Femur (tissue), 1 donor: ENCODE measurements around the gene MRPS7.
A peak's percentile ranks its signal among the peaks of the same experiment; 100 is the strongest.

Source experiments
- DNase-seq: peaks from one replicate; pipeline ENCODE4 v3.0.0-alpha.2; 2017

The MRPS7 gene

DNA sequence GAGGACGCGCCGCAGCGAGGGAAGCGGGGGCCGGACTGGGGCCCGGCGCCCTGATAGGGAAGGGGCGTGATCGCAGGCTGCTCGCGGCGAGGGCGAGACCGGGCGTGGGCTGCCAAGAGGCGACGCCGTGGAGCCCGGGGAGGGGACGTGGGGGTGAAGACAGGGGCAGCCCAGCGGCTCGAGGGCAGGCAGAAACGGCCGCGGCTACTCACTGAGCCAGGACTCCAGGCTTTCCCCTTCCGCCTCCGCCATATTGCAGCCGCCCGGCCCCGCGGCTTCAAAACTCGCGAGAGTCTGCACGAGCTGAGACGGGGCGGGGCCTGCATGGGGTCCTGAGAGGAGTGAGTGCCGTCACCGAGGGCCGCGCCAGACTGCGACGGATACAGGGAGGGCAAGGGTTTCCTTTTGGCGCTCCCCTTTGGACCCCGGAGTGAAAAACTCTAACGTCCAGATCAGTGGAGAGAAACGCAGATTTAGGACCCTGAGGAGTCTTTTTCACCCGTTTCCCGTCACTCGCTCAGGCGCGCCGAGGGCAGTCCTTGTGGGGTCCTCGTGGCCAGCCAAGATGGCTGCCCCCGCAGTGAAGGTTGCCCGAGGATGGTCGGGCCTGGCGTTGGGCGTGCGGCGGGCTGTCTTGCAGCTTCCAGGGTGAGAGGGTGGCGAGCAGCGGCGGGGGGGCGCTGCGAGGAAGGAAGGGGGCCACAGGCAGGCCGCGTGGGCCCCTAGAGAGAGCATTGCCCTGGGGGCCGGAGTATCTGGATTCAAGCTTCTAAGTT, at the start of gene MRPS7, which contains the start of gene GGA3:
MRPS7 (plus strand) TSS at position 544 of the 776 bp plus-strand sequence; CDS start at position 566, 22 bp downstream.
GGA3 (minus strand) TSS at position 271 of the 776 bp plus-strand sequence; CDS start at position 252, 19 bp downstream.
- peak; percentile 97 for DNase-seq

DNA sequence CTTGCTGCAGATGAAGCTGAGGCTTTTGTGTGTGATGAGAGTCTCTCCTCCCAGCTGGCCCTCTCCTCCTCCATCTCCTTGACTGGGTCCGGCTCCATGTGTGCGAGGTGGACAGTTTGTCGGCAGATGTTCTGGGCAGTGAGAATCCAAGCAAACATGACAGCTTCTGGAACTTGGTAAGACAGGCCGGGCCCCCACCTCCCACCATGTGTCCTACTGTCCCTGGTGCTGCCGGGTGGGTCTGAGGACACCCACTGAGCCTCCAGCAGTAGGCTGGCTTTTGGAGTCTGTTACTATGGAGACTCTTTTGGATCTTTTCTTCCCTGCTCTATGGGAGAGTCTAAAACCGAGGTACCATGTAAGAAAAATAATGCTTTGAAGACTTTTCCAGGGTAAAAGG, 43.5 kb upstream of the MRPS7 start:
- no peak for DNase-seq

DNA sequence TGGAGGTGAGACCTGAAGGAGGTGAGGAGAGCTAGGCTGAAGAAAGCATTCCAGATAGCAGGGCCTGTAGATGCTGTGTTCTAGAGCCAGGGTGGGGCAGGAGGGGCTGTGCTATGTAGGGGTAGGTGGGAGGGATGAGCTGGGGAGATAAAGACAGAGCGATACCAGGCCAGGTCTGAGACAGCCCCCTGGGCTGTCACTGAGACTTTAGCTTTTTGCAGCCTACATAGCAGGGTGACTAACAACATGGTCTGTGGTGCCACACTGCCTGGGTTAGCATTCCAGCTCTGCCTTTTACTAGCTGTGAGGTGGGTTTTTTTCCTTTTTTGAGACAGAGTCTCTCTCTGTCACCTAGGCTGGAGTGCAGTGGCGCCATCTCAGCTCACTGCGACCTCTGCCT, 41.9 kb upstream of the MRPS7 start:
- no peak for DNase-seq

GRCh38 chr17:75225016-75225415, 36.7 kb upstream of the MRPS7 start:
- DNase-seq, result no peak

DNA sequence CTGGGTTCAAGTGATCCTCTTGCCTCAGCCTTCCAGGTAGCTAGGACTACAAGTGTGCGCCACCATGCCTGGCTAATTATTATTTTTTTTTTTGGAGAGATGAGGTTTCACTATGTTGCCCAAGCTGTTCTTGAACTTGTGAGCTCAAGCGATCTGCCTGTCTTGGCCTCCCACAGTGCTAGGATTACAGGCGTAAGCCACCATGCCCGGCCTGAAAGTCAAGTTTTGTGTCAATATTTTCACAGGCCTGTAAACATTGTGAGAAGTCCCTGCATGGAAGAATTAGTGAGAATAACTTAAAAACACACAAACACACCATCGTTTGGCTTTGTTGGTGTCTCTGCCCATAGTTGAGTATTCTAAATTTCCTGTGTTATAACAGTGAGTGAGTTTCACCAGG, 34.0 kb upstream of the MRPS7 start:
- DNase-seq, result no peak

DNA sequence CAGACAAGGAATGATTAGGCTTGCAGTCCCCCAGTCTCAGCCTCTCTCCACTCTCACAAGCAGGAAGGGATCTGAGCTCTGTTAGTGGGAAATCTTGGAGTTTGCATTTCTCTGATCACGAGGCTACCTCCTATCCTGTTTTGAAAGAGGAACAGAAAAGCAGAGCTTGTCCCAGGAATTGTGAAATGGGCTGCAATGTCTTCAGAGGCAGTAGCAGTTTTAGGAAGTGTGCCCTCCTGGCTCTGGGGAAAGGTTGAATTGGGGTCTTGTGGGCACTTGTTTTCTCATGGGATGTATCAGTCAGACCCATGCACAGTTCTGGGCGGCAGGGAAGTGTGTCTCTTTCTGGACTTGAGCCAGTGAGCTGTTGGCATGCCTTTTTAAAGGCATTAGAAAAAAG, 33.4 kb upstream of the MRPS7 start:
- DNase-seq, result no peak

DNA sequence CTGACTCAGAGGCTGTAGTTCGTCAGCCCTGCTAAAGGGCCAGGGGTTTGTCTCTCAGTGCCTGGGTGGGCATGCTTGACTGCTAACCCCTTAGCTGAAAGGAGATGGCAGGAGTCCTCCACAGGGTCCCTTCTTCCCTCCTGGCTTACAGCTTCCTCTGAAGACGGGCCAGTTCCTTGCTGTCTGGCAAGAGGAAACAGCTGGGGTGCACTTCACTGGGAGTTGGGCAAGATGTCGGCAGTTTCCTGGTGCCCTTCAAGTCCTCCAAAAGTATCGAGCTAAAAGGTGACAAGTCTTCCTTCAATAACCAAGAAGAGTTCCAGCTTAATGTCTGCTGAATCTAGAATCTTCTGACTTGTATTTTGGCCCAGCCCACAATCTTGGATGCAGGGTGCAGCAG, 32.8 kb upstream of the MRPS7 start:
- no peak for DNase-seq

GRCh38 chr17:75231071-75231470, 30.6 kb upstream of the MRPS7 start:
- no peak for DNase-seq

- no peak for DNase-seq
Measured at GRCh38 chr17:75231741-75232464, 29.8 kb upstream of the MRPS7 start.

DNA sequence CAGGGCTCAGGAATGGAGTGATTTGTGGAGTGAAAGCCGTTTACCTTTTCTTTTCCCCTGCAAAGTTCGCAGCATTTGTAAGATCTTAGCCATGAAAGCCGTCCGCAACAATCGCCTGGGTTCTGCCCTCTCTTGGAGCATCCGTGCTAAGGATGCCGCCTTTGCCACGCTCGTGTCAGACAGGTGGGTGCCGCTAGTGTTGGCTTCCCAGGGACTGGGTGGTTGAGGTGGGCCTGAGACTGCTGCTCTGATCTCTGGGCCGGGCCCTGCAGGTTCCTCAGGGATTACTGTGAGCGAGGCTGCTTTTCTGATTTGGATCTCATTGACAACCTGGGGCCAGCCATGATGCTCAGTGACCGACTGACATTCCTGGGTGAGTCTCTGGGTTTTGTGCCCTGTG, 28.9 kb upstream of the MRPS7 start:
- no peak for DNase-seq

- no peak for DNase-seq
Measured at GRCh38 chr17:75237100-75238014, 24.3 kb upstream of the MRPS7 start.

DNA sequence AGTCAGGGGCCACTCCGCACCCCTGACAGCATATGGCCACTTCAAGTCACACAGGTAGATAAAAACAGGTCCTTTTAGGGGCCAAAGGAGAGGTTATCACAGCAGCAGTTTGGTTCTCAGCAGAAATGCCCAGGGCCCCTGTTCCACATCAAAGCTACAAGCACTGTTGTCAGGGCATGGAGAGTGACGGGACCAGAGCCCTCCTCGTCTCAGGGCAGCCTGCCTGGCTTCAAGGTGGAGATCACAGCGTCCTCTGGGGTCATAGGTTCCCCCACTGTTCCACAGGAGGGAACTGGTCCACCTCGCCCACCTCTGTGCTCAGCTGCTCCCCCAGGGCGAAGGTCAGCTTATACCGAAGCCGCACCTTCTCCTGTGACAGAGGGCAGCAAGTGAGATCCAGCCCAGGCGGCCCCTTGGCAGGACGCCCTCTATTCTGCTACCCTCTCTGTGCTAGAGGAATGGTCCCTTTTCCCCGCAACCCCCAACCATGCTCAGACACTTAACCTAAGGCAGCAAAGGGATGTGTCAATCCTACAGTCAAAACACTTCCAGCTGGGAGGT, 23.6 kb upstream of the MRPS7 start:
- DNase-seq, result no peak

- DNase-seq, result peak; percentile 47
Measured at GRCh38 chr17:75238684-75239191, 22.9 kb upstream of the MRPS7 start.

DNA sequence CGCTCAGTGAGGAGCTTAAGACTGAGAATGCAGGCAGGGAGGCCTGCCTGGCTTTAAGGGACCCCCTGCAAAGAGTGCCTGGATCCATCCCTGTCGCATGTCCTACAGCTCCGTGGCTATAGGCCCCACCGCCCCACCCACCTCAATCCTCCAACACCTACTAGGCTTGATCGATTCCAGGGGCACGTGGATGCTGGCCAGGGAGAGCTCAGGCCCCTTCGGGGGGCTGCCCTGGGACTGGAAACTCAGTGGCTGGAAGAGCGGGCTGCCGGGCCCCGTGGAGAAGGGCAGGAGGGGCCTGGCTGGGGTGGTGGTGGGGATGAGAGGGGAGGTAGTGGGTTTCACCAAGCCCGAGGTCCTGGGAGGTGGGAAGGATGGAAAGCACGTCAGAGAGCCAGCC, 22.5 kb upstream of the MRPS7 start:
- no peak for DNase-seq

DNA sequence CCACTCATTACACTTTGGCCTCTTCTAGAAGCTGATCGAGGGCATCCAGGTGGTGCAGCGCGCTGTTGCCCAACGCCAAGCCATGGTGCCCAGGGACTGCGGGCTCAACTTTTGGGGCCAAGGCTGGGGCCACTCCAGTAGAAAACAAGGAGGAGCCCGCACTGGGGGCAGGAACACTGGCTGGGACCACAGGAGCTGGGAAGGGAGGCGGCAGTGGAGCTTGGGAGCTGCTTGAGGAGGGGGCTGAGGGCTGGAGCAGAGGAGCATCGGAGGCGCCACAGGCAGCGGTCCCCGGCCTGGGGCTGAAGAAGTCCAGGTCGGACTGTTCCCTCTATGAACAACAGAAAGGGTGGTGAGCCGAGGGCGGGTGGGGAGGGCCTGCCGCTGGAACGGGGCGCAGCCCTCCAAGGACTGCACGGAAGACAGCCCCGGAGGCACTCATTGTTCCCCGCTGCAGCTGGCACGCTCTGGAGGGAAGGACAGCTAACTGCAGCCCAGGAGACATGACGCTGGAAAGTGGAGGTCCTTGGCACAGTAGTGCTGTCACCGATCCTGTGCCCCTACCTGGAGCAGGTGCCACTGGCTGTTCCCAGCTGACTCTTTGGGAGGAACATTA, 21.8 kb upstream of the MRPS7 start:
- DNase-seq, result no peak

DNA sequence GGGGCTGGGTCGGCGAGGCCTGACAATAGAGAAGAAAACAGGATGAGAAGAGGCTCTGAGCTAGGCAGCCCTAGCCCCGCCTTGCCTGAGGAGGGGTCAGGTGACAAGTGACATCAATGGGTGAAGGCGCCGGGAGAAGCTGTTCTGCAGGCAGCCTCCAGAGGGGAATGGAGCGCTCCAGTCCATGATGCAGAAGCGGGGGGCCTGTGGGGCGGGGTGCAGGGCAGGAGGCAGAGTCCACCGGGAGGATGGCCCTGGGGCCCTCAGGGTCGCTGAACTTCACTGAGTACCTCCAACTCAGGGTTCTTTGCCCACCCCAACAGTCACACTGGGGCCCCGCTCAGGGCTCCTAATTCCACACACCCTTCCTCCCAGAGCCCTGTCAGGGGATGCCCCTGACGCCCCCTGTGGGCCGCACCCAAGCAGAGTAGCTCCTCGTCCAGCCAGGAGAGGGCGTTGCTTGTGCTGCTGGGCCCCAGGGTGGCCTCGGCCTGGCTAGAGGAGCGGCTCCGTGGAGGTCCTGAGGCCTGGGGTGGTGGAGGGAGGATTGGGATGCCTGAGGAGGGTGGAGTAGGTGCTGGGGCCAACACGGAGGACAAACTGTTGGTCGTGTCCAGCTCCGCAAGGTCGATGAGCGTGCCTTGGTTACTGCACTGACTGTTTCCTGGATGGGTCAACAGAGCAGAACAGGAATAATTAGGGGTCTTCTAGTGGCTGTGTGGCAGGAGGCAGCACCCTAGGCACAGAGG, 21.1 kb upstream of the MRPS7 start:
- DNase-seq, result no peak

- DNase-seq, result no peak
Measured at GRCh38 chr17:75241143-75241430, 20.6 kb upstream of the MRPS7 start.

- DNase-seq, result no peak
Measured at GRCh38 chr17:75241502-75241901, 20.2 kb upstream of the MRPS7 start.

GRCh38 chr17:75241996-75242460, 19.7 kb upstream of the MRPS7 start:
- DNase-seq, result no peak

DNA sequence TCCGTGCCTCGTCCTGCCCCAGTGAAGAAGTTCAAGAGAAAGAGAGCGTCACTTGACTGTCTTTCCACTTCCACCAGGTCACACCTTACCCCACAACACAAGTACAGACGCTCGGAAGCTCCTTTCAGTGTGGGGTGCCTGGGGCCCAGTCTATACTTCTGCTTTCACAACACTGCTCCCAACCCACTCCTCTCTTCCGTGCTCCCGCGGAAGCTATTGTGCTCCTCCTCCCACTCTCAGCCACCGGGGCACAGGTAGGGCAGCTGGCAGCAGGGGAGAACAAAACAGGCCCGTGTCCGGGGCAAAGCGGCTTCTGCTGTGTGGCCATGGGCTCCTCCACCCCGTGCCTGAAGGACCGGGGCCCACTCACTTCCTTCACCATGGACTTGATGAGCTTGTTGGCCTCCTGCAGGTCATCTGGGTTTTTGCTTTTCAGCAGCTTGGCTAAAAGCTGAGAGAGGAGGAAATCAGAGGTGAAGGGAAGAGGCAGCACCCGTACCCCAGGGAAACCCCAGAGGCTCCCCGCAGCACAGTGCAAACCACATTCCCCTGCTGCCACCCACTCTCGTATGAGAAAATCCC, 19.1 kb upstream of the MRPS7 start:
- DNase-seq, result no peak
